ENCODE results near the gene SAMMSON.

SAMMSON gene

GRCh38 chr3:70090322-70090913 lies 90.9 kb downstream of the SAMMSON start:
- DNase-seq (ENCODE audit: low read depth in 2 of 2) = no peak

- DNase-seq (ENCODE audit: low read depth in 2 of 2) = no peak
Observed at GRCh38 chr3:70094197-70094596, 94.7 kb downstream of the SAMMSON start.

DNA sequence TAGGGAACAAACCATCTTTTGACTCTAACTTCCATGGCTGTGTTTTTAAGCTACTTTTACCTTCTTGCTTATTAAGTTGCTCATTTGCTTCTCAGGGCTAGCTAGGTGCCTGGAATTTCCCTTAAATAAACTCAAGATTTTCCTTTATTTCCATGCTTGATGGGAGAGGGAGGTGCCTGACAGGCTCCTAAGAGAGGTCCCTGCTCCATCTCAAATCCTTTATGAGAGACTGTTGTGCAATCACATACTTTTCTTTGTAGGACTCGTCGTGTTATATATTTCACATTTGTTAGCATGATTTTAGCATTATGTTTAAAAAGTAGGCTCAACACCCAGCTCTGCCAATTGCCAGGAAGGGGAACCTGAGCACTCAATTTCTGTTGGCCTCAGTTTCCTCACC lies 95.7 kb downstream of the SAMMSON start:
- DNase-seq (ENCODE audit: low read depth in 2 of 2) = no peak

- DNase-seq (ENCODE audit: low read depth in 2 of 2) = no peak
Observed at GRCh38 chr3:70096376-70097066, 97.0 kb downstream of the SAMMSON start.

GRCh38 chr3:70097084-70097483 lies 97.6 kb downstream of the SAMMSON start:
- DNase-seq (ENCODE audit: low read depth in 2 of 2) = no peak

- no peak for DNase-seq (ENCODE audit: low read depth in 2 of 2)
Observed at GRCh38 chr3:70108072-70108471, 108.5 kb downstream of the SAMMSON start.

- DNase-seq (ENCODE audit: low read depth in 2 of 2) = no peak
Observed at GRCh38 chr3:70108546-70108945, 109.0 kb downstream of the SAMMSON start.

GRCh38 chr3:70110066-70110465 lies 110.5 kb downstream of the SAMMSON start:
- no peak for DNase-seq (ENCODE audit: low read depth in 2 of 2)

DNA sequence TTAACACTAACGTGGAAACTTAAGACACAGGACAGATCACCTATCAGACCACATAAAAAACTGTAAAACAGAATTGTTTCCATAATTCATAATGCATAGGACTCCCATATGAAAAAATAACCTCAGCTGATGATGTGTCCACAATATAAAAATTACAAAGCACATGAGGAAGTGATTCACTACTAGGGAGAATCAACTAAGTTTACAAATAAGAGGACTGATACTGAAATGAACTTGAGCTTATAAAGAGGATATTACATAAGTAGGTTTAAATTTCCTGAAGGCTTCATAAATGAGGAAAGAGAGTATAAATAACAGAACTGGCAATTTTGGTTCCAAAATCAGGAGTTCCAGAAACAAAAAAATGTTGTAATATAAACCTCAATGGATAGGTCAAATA lies 111.9 kb downstream of the SAMMSON start:
- DNase-seq (ENCODE audit: low read depth in 2 of 2) = no peak

DNA sequence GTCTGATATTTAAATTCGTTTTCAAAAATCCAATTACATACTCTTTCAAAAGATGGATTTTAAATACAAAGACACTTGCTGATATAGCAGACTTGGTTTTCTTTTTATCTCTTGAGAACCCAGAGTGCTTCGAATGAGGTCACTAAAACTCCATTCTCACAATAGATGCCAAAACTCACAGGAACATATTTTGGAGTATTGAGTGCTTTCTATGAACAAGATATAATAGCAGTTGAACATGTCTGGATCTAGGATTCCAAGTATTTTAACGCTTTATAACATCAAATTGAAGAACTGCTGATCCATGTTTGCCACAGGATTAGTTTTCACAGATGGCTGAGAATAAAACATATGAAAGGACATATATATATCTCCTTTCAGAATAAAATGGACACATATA lies 113.2 kb downstream of the SAMMSON start:
- DNase-seq (ENCODE audit: low read depth in 2 of 2) = no peak

DNA sequence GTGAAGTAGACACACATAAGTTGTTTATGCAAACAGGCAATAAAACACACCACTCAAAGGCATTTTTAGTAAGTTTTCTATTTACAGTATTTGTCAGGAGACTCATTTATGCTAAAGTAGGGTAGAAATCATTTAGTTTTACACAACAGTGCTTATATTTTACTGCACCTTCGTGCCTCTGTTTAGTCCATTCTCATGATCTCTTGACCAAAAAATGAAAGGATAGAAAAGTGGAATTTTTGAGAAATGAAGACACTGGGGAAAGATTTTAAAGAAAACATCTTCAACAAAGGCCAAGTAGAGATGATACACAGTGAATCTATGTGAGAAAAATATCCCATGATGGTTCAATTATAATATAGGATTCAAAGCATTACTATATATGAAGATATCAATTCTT lies 114.9 kb downstream of the SAMMSON start:
- DNase-seq (ENCODE audit: low read depth in 2 of 2) = no peak

DNA sequence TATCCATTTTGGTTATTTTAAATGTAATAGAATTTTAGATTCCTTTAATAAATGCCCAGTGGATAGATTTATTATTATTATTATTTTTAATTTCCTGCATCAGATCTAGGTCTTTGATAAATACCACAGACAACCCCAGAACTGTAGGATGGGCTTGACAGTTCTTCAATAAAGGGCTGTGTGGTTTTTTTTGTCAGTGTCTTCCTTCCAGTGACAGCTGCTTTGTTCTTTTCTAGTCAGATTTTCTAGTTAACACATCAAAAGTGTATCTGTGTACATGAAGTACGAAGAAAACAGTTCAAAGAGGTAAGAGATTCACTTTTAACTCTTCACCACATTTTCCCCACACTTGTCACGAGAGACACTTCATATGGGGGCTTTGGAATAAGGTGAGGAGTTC lies 120.3 kb downstream of the SAMMSON start:
- DNase-seq (ENCODE audit: low read depth in 2 of 2) = no peak

Data from stimulated activated CD8-positive, alpha-beta memory T cell treated with anti-CD3 and anti-CD28 coated beads, Interleukin-2, amount 100 ng/mL, for 1 hour (primary cell).